ENCODE results near the gene SENP8.

SENP8 gene

GRCh38 chr15:72160696-72161245 lies 42.6 kb downstream of the SENP8 start:
- no peaks in the 10 kb centered on the region for H3K27me3 ChIP-seq (ENCODE audit: insufficient read depth, low read depth, severe bottlenecking)
- no peak for DNase-seq
- H3K36me3 ChIP-seq, result no peaks in the 10 kb centered on the region
- H3K9me3 ChIP-seq (ENCODE audit: severe bottlenecking), result no peaks in the 10 kb centered on the region
- no peak for TF ChIP-seq CTCF (IDR thresholded peaks at IDR 0.05; ENCODE audit: low read depth, low read length)
- H3K27ac ChIP-seq, result no peak overlapping the region
- no peak overlapping the region for H3K4me3 ChIP-seq (ENCODE audit: low read depth, low read length)

GRCh38 chr15:72161361-72162132 lies 43.3 kb downstream of the SENP8 start:
- H3K27me3 ChIP-seq (ENCODE audit: insufficient read depth, low read depth, severe bottlenecking), result no peaks in the 10 kb centered on the region
- H3K4me3 ChIP-seq (ENCODE audit: low read depth, low read length), result no peak overlapping the region
- no peak for TF ChIP-seq CTCF (IDR thresholded peaks at IDR 0.05; ENCODE audit: low read depth, low read length)
- no peaks in the 10 kb centered on the region for H3K36me3 ChIP-seq
- H3K9me3 ChIP-seq (ENCODE audit: severe bottlenecking), result no peaks in the 10 kb centered on the region
- H3K27ac ChIP-seq, result no peak overlapping the region
- DNase-seq, result no peak

GRCh38 chr15:72162569-72162968 lies 44.4 kb downstream of the SENP8 start:
- H3K4me3 ChIP-seq (ENCODE audit: low read depth, low read length), result no peak overlapping the region
- TF ChIP-seq CTCF (IDR thresholded peaks at IDR 0.05; ENCODE audit: low read depth, low read length), result no peak
- H3K27me3 ChIP-seq (ENCODE audit: insufficient read depth, low read depth, severe bottlenecking), result no peaks in the 10 kb centered on the region
- H3K27ac ChIP-seq, result no peak overlapping the region
- no peak for DNase-seq
- no peaks in the 10 kb centered on the region for H3K9me3 ChIP-seq (ENCODE audit: severe bottlenecking)
- H3K36me3 ChIP-seq, result no peaks in the 10 kb centered on the region

GRCh38 chr15:72163719-72164118 lies 45.5 kb downstream of the SENP8 start:
- Histone ChIP-seq H3K9me3 (ENCODE audit: severe bottlenecking) (no peaks in the 10 kb centered on the region), H3K27me3 (ENCODE audit: insufficient read depth, low read depth, severe bottlenecking) (no peaks in the 10 kb centered on the region), H3K4me3 (ENCODE audit: low read depth, low read length) (no peak overlapping the region), H3K36me3 (no peaks in the 10 kb centered on the region), H3K27ac (no peak overlapping the region)
- no peak for DNase-seq
- no peak for TF ChIP-seq CTCF (IDR thresholded peaks at IDR 0.05; ENCODE audit: low read depth, low read length)

- no peak overlapping the region for H3K4me3 ChIP-seq (ENCODE audit: low read depth, low read length)
- no peak for DNase-seq
- no peak for TF ChIP-seq CTCF (IDR thresholded peaks at IDR 0.05; ENCODE audit: low read depth, low read length)
- no peak overlapping the region for H3K27ac ChIP-seq
- H3K27me3 ChIP-seq (ENCODE audit: insufficient read depth, low read depth, severe bottlenecking), result no peaks in the 10 kb centered on the region
- H3K9me3 ChIP-seq (ENCODE audit: severe bottlenecking), result no peaks in the 10 kb centered on the region
- no peaks in the 10 kb centered on the region for H3K36me3 ChIP-seq
Measured at GRCh38 chr15:72166716-72167417, 48.7 kb downstream of the SENP8 start.
